ENCODE data around the gene BTBD17.
A peak's percentile ranks its signal among the peaks of the same experiment; 100 is the strongest.

The BTBD17 gene

GRCh38 chr17:74334393-74335039 lies 27.2 kb downstream of the BTBD17 start:
- DNase-seq, result no peak

- DNase-seq, result no peak
These were observed 28.8 kb downstream of the BTBD17 start for GRCh38 chr17:74332763-74333283.

GRCh38 chr17:74332017-74332650 lies 29.5 kb downstream of the BTBD17 start:
- DNase-seq, result no peak

- DNase-seq, result no peak
These were observed 31.2 kb downstream of the BTBD17 start for GRCh38 chr17:74330446-74330845.

- no peak for DNase-seq
These were observed 32.3 kb downstream of the BTBD17 start for GRCh38 chr17:74329378-74329777.

GRCh38 chr17:74328487-74328886 lies 33.2 kb downstream of the BTBD17 start:
- no peak for DNase-seq

- DNase-seq, result no peak
These were observed 35.2 kb downstream of the BTBD17 start for GRCh38 chr17:74326506-74326905.

- peak; percentile 54 to 70 for DNase-seq
These were observed 35.8 kb downstream of the BTBD17 start, which contains the start of gene KIF19 for GRCh38 chr17:74325743-74326379. Gene KIF19, plus strand, starts transcription at chr17:74326226. Its CDS starts 124 bp downstream, at chr17:74326350.

- no peak for DNase-seq
These were observed 36.3 kb downstream of the BTBD17 start for GRCh38 chr17:74325376-74325742.

GRCh38 chr17:74324521-74324920 lies 37.1 kb downstream of the BTBD17 start:
- DNase-seq, result no peak

GRCh38 chr17:74318391-74318790 lies 43.3 kb downstream of the BTBD17 start:
- DNase-seq, result no peak

GRCh38 chr17:74317071-74317470 lies 44.6 kb downstream of the BTBD17 start:
- DNase-seq, result no peak

- DNase-seq, result no peak
These were observed 45.4 kb downstream of the BTBD17 start for GRCh38 chr17:74316220-74316619.

- DNase-seq, result no peak
These were observed 46.8 kb downstream of the BTBD17 start for GRCh38 chr17:74314877-74315276.

- no peak for DNase-seq
These were observed 51.8 kb downstream of the BTBD17 start for GRCh38 chr17:74309902-74310301.

GRCh38 chr17:74307984-74308773 lies 53.5 kb downstream of the BTBD17 start:
- no peak for DNase-seq
